G401.6 (cell line): ENCODE data around the gene GAS2L2.
"Not testable (repeated sequence)": the region's sequence is repeated elsewhere in the genome, so short reads cannot be mapped to it uniquely, and the experiment has no call there.

Experiments used
- FAIRE-seq: peaks from 2 replicates; lab custom pipeline; 2012; peaks lifted over from hg19 to GRCh38; lab: Jason Lieb, UNC

GAS2L2 gene

DNA sequence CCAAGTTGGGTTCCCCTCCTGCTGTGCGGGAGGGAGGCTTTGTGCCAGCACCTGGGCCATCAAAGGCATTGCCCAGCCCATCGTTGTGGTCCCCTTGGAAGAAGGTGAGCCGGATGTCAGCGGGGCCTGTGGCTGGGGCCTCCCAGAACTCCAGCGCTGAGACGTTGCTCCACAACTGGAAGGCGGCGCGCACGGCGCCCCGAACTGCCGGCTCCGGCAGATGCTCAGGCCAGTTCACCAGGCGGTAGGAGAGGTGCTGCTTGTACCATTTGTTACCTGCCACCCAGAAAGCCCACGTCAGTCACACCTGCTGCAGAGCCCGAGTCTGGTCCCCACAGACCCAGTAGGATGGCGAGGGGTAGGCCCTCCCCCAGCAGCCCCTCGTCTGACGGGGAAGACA lies 20.1 kb upstream of the GAS2L2 start:
- FAIRE-seq, result no peak

DNA sequence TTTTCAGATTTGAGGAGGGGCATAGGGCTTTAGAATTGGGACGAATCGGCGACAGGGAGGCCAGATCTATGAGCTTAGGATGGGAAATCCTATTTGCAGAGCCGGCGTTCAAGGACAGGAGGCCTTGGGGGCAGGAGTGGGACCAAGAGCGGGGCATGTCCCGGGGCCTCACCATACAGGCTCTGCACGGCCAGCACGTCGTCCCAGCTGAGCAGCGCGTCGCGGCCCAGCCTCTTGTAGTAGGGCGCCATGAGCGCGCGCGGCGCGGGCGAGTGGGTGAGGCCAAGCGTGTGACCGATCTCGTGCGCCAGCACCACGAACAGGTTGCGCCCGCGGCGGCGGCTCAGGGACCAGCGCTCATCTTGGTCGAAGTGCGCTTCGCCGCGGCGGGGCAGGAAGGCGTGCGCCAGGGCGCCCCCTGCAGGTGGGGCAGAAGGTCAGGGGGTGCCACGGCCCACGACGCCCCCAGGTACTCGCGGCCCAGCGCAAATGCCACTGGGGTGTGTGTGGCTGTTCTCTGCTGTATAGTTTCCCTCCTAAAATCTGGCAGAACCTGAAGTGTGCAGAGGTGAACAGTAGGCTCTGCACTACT lies 17.0 kb upstream of the GAS2L2 start:
- FAIRE-seq, result no peak

DNA sequence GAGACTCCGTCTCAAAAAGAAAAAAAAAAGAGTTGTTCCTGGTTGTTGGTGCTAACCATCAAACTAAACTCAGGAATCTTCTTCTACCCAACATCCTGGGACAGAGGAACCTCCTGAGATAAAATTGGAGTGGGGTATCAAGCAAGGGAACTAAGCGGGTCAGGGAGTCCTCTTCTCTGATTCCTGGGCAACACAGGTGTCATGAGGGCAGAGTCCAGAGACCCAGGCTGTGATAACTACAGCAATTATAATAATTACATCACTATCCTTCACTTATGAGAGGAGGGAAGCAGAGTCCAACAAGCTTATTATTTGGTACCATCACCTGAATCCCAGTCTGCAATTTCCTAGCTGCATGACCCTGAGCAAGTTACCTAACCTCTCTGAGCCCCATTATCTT lies 15.8 kb upstream of the GAS2L2 start:
- FAIRE-seq, result no peak

DNA sequence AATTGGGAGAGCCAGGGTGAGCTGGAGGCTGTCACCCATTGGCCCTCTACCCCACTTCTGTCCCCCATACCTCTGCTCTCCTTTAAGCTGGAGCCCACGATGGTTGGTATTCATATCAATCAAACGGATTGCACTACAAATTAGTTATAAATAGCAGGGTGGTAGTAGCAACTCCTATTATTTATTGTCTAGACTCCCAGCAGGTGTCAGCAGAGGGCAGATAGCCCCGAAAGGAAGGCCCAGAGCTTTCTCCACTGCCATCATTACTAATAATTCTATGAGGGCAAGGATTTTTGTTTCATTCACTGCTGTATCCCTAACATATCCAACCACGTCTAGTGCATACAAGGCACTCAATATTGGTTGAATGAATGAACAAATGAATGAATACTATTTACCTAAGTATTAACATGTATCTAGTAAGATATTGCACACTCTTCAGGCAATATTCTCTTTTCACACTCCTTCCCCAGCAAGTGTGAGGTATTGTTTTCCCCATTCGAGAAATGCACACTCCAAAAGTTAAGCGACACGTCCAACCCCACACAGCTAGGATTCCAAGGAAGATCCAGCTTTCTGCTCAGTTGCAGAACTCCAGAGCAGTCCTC lies 14.0 kb upstream of the GAS2L2 start:
- no peak for FAIRE-seq

DNA sequence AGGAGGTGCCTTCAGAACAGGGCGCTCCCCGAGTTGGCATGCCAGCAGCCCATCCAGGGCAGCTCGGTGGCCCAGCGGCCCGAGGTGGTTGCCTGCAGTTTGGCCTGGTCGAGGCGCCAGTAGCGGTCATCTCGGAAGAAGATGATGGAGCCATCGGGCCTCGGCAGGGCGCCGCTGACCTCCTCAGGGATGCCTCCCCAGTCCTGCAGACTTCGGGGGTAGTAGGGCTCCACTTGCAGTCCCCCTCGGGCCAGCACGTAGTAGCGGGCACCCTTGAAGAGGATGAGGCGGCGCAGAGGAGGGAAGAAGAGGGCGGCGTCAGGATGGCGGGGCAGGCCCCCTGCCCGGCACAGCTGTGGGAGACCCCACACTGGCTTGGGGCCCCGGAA lies 13.4 kb upstream of the GAS2L2 start:
- no peak for FAIRE-seq

DNA sequence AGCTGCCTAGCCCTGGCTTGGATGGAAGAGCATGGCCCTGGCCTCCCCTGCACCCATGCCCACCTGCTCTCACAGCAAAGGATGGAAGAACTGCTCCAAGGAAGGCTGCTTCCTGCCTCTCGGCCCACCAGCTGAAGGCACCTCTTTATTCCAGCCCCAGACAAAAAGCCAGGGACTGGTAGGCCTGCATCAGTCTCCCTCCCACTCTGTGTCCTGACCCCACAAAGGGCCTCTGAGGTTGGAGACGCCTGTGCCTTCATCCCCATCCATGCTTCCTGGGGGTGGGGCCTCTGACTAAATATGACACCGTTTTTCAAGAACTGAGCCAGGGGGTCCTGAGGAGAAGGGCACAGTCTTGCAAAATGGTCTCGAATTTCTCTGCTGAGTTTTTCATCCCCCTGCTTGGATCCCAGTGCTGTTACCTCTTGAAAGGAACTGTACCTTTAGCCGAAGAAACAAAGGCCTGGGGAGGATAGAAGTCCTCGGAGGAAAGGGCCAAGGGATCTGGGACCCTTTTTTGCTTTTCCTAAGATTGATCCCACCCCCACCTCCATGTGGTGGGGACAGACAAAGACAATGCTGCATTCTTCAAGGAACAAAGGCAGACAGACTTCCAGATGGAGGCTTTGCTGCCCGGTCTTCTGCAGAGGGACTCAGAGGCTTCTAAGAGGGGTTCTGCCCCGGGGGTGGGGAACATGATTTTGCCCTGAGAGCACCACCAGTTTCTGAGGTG lies 12.9 kb upstream of the GAS2L2 start:
- no peak for FAIRE-seq

DNA sequence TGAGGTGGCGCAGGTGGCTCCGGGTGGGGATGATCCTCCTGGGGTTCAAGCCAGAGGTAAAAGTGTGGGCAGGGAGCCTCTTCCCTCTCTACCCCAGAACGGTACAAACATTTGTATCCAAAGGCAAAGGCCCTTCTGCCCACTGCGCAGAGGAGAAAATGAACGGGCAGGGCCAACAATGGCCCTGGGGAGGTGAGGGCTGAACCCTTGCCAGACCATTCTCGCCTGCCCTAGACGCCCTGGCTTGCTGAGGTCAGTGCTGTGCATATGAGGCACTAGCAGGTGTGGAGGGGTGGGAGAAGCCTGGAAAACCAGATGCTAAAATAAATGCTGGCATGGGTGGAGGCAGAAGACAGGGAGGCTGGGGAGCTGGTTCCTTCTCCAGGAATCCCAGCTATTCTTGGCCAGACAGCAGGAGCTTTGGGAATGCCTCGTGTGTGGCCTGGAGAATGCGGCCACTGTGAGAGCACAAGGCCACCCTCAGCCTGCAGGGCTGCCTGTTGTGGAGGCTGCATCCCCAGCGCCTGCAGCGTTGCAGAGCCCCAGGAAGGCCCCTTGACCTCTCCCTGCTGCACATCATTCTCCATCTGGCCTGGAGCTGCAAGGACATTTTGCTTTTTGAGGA lies 12.2 kb upstream of the GAS2L2 start:
- FAIRE-seq, result no peak

DNA sequence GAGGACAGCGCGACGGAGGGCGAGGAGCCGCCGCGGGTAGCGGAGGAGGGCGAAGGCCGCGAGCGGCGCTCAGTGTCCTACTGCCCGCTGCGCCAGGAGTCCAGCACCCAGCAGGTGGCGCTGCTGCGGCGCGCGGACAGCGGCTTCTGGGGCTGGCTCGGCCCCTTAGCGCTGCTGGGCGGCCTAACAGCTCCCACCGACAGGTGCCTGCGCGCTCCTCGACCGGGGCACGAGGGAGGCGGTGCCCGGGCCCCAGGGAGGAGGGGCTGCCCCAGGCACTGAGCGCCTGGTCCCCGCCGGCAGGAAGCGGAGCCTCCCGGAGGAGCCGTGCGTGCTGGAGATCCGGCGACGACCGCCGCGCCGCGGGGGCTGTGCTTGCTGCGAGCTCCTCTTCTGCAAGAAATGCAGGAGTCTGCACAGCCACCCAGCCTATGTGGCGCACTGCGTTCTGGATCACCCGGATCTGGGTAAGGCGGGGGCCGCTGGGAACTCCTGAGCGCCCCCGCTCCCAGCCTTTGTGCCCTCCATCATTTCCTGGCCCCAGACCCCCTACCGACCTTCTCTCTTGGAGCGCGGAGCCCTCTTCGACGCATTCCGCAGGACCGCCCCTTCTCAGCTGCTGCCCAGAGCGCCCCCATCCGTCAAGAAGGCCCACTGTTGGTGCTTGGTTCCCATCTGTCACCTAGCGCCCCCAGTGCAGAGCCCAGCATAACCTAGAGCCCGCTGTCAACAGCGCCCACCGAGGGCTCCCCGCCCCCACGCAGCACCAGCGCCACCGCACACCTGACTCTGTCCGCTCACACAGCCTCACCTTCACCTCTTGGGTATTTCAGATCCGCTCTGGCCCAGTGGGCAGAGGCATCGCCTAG lies 11.3 kb upstream of the GAS2L2 start:
- FAIRE-seq, result no peak

DNA sequence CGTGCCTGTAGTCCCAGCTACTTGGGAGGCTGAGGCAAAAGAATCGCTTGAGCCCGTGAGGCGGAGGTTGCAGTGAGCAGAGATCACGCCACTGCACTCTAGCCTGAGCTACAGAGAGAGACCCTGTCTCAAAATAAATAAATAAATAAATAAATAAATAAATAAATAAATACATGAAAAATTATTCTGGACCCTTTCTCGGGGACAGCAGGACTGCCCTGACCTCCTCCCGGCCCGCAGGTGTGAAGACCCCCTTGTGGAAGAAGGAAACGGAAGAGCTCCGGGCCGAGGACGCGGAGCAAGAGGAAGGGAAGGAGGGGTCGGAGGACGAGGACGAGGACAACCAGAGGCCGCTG lies 10.7 kb upstream of the GAS2L2 start:
- FAIRE-seq, result no peak

DNA sequence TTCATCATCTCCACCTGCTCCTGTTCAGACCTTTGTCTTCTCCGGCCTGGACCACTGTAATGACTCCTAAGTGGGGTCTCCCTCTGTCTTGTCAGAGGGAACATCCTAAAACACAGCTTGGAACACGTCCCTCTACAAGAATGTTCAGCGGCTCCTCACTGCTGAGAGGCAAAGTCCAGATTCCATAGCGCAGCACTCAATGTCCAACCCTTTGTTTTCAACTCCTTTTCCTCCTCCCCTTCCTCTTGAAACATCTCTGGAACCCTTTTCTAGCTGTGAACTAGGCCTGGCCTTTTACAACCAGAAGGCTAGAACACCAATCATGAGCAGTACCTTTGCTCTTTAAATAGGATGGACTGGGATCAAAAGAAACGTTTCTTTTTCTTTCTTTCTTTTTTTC lies 8.6 kb upstream of the GAS2L2 start:
- FAIRE-seq, result no peak

DNA sequence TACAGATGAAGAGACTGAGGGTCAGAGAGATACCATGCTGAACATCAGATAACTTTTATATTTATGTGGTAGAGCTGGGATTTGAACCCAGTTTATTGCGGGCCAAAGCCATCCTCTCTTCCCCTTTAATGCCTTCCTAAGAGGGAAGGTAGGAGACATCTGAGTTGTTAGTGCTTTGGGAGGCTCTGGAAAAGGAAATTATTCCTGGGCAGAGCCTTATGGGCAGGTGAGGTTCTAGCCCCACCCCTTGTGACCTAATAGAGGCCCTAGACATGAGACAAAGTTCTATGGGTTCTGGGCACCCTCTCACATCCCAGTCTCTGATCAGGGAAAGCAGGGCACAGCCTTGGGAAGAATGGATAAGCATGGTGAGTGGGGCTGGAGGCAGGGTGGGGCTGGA lies 7.5 kb upstream of the GAS2L2 start, which contains the start of gene C17orf50:
Gene C17orf50, plus strand, starts transcription at position 301 of the 400 bp plus-strand sequence. Its CDS starts 55 bp downstream, at position 356.
- FAIRE-seq, result no peak

DNA sequence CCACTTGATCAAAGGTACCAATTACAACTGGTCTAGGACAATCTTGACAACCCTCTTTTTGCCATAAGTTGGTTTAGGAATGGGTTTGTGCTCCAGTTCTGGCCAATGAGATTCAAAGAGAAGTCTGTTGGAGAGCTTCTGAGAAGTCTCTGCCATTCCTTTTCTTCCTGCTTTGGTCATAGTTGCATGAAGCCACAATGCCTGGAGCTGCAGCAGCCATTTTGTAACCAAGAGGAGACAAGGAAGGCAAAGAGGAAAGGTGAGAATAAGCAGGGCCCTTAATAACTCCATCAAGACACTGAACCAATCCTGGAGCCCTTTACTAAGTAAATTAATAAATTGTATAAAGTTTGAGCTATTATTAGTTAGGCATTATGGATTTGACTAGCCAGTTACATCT lies 4.2 kb upstream of the GAS2L2 start:
- no peak for FAIRE-seq

DNA sequence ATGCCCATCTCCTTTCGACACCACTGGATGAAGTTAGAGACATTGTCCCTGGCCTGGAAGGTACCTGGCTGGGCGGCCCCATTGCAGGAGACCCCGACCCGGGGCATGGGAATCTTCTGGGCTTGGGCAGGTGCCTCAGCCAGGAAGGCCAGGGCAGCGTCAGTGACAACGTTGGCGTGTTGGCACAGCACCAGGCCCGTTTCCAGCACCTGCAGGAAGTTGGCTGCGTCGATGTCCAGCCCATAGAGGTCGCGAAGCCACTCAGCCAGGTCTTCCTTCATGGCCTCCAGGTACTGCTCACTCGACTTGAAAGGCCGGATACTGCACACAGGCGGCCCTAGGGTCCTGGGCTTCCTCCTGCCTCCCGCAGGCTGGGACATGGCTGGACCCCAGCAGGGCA lies 568 bp downstream of the GAS2L2 start:
- FAIRE-seq, result no peak

DNA sequence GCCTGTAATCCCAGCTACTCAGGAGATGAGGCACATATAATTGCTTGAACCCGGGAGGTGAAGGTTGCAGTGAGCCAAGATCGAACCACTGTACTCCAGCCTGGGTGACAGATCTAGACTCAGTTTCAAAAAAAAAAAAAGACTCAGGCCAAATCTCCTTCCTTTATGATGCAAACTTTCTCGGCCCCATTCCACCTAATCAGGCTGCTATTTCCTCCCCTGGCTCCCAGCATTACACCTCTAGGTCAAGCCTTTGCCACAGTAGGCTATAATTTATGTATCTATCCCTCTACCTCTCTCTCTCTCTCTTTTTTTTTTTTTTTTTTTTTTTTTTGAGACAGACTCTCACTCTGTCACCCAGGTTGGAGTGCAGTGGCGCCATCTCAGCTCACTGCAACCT lies 1.5 kb downstream of the GAS2L2 start:
- not testable (repeated sequence) for FAIRE-seq

DNA sequence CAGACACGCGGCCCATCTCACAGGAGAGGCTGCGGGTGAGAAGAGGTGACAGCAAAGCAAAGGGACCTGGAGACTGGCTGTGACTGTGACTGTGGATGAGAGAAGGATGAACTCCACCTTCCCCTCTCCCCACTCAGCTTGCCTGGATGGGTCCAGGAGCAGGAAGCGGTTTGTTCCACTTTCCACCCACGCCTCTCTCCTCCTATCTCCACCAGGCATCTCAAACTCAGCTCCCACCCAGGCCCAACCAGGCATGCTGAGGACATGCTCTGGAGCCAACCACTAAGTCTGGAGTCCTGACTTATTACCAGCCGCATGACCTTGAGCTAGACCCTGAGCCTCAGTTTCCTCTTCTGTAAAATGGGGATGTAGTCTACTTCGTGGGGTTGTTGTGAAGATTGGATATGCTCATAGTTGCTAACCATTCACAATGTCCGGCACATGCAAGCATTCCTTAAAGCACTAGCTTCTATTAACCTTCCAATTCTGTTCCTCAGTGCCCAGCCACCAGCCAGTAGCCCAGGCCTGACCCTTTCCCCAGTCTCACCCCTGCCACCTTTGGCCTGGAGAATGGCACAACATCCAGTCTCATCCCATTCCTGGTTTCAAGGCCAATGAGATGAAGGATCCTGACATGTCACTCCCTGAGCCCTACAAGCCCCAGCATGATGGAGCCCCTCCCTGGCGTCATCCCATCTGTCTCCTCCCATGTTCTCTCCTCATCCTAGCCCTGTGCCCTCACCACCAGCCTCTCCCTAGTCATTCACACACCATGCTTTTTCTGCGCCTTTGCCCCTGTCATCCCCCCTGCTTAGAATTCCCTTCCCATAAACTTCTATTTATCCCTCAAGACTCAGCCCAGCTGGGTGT lies 2.3 kb downstream of the GAS2L2 start:
- FAIRE-seq, result no peak

DNA sequence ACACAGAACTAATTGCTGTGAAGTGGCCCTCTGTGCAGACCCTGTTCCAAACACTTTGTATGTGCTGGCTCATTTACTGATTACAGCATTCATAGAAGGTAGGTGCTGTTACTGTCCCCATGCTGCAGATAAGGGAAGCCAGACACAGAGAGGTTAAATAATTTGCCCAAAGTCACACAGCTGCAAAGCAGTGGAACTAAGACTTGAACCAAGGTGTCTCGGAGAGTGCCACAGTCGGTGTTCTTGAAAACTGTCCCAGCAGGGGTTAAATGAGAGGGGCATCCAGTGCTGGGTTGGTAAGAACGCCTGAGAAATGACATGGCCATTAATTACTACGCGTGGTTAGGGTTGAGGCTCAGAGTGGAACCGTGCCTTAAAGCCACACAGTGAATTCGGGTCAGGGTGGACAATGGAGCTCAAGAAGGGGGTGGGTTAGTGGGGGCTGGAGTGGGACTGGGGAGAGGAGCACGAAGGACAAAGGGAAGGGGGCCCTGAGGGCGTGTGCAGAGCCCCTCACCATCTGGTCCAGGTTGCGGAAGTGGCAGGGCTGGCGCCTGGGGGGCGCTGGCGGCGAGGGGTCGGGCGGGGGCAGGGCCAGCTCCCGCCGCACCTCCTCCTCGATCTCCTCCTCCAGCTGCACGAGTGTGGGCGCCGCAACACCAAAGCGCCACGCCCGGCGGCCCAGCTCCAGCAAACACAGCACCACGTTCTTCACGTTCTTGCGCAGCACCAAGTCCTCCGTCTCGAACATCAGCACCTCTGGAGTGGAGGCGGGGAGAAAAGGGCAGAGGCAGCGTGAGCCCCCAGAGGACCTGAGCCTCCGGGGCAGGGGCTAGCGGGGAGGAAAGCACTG lies 3.3 kb downstream of the GAS2L2 start:
- no peak for FAIRE-seq

DNA sequence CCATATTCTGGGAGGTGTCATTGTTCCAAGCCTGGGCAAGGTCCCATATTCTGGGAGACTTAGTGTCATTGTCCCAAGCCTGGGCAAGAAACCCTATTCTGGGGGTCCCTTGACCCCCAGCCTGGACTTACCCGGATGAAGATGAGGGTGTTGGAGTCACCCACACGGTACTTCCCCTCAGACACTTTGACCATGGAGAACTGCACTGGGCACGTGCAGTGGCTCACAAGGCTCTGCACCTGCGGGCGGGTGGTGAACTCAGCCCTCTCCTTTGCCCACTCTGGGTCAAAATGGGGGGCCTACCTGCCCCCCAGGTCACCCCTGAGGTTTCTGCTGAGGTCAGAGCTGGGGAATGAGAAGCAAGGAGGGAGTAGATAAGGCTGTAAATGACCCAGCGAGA lies 4.1 kb downstream of the GAS2L2 start:
- FAIRE-seq, result no peak

DNA sequence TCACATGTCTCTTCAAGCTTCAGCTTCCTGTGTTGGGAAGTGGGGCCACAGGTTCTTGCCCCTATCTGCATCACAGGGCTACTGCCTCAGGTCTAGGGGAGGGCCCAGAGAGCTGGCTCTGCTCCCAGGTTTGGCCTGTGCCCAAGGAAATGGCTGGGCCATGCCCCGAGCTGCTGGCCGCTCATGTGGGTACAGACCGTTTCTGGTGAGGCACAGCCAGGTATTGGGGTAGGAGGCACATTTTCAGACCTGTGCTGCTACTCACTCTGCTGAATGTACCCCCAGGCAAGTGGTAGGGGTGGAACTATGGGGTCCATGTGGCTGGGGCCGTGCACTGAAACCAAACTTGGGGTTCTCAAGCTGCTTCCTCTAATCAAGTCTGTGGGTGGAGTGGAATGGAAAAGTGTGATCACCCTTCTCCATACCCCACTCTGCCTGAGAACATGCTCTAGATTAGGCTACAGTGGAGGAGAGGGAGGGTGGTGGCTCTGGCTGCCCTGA lies 4.6 kb downstream of the GAS2L2 start:
- FAIRE-seq, result no peak

DNA sequence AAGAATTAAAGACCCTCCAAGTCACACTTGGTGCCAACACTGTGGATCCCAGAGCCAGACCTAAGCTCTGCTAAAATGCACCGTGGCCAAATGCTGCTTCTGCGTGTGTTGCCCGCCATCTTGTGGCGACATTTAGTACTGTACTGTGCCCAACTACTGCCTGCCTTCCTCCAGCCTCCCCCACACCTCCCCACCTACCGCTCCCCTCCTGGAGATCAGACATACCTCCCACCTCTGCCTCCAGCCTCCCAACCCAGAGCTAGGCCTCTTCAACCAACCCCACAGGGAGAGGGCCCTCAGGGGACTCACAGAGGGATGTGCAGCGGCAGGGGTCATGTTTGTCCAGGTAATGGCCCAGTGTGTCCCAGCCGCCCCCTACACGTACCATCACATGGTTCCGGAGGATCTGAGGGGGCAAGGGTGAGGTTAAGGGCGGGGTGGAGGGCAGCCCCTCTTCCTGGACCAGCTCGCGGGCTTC lies 5.5 kb downstream of the GAS2L2 start:
- no peak for FAIRE-seq

DNA sequence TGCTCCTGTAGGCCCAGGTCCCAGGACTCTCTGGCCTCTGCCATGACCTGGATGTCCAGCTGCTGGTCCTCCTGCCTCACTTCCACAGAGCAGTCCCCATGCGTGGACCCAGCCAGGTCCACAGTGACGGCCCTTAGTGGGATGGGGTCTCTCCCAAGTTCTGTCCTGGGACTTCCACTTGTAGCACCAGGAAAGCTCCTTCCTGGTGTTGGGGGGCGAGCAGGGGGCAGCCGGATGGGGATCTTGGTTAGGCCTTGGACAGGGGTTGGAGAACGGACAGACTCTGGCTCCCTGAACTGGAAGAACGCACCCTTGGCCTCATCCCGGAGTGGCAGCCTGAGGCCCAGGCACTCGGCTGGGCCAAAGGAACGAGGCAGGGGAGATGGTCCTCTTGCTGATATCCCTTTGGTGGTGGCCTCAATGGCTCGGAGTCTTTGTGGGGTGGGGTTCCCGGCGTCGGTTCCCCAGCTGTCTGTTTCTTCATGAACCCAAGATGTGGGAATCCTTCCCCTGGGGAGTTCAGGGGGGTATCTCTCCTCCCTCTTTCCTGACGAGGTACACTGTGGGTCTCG lies 7.2 kb downstream of the GAS2L2 start:
- FAIRE-seq, result no peak
